A673 (cell line): Measurements from ENCODE around the gene JMJD7.

Experiments used
- EZH2 ChIP-seq: fragments of 200-600 bp; sonication (generic); IDR thresholded peaks from 2 replicates; pipeline ENCODE4 v1.6.1; 2017; ENCODE audit warnings: borderline replicate concordance, low read depth, mild to moderate bottlenecking, mixed read lengths, antibody characterized with exemption, low read length; ENCODE audit not compliant: poor library complexity, severe bottlenecking
- TF ChIP-seq, protein P1 (sequence below): fragments of 300-800, 200-600 bp; sonication (generic); conservative IDR thresholded peaks from 2 replicates; pipeline ENCODE4 v1.5.1; 2017; ENCODE audit warnings: low read depth, mild to moderate bottlenecking, antibody characterized with exemption, low read length, moderate library complexity, mixed read lengths

DNA sequence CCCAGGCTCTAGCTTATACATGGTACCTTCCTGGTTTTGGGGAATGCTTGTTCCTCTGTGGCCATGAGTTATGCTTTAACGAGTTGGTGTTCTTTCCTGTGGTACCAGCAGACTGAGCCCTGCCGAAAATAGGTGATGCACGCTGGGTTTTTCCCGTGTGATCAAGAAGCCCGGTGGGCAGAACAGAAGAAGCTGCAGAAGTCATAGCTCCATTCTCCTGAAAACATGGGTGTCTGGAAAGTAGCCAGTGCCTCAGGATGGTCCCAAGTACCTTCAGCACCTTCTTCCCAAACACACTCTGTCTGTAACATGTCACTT, 28.4 kb upstream of the JMJD7 start:
- TF ChIP-seq, protein P1, sequence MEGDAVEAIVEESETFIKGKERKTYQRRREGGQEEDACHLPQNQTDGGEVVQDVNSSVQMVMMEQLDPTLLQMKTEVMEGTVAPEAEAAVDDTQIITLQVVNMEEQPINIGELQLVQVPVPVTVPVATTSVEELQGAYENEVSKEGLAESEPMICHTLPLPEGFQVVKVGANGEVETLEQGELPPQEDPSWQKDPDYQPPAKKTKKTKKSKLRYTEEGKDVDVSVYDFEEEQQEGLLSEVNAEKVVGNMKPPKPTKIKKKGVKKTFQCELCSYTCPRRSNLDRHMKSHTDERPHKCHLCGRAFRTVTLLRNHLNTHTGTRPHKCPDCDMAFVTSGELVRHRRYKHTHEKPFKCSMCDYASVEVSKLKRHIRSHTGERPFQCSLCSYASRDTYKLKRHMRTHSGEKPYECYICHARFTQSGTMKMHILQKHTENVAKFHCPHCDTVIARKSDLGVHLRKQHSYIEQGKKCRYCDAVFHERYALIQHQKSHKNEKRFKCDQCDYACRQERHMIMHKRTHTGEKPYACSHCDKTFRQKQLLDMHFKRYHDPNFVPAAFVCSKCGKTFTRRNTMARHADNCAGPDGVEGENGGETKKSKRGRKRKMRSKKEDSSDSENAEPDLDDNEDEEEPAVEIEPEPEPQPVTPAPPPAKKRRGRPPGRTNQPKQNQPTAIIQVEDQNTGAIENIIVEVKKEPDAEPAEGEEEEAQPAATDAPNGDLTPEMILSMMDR = no peak
- TF ChIP-seq EZH2 = no peak
